Measurements from ENCODE around the gene NLRP9.

DNA sequence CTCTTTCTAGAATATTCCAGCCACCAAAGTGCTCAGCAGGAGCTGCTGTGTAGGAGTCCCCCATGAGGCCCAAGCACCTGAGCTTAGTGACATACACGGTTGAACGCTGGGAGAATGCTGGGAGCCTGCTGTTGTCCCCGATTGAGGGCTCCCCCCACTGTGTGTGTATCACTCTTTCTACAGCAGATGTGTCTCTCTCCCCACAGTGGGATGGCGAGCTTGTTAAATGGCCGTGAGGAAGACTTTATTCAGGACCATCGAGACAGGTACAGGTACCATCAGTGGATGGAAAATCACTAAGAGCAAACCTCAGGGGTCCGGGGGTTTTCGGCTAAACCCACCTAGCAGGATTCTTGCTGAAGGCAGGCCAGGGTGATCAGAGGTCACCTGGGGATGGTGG is 40.5 kb downstream of the NLRP9 start:
- TF ChIP-seq, protein P1, sequence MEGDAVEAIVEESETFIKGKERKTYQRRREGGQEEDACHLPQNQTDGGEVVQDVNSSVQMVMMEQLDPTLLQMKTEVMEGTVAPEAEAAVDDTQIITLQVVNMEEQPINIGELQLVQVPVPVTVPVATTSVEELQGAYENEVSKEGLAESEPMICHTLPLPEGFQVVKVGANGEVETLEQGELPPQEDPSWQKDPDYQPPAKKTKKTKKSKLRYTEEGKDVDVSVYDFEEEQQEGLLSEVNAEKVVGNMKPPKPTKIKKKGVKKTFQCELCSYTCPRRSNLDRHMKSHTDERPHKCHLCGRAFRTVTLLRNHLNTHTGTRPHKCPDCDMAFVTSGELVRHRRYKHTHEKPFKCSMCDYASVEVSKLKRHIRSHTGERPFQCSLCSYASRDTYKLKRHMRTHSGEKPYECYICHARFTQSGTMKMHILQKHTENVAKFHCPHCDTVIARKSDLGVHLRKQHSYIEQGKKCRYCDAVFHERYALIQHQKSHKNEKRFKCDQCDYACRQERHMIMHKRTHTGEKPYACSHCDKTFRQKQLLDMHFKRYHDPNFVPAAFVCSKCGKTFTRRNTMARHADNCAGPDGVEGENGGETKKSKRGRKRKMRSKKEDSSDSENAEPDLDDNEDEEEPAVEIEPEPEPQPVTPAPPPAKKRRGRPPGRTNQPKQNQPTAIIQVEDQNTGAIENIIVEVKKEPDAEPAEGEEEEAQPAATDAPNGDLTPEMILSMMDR (IDR thresholded peaks at IDR 0.05) = no peak
- TF ChIP-seq CBX8 (IDR thresholded peaks at IDR 0.05) = no peak
- no peak for TF ChIP-seq RAD21 (conservative IDR thresholded peaks at IDR 0.05 in 1 of 2, IDR thresholded peaks at IDR 0.05 in 1 of 2)
- no peak for TF ChIP-seq ESRRA (IDR thresholded peaks at IDR 0.05; ENCODE audit: borderline replicate concordance, low read length)
- no peak for TF ChIP-seq POLR2A (IDR thresholded peaks at IDR 0.05; ENCODE audit: low read length)
- TF ChIP-seq NFE2L2 (conservative IDR thresholded peaks at IDR 0.05; ENCODE audit: low read length) = no peak
- TF ChIP-seq NR3C1 (IDR thresholded peaks at IDR 0.05) = no peak
- no peak for TF ChIP-seq MAFK (IDR thresholded peaks at IDR 0.05; ENCODE audit: partially characterized antibody)
- no peak for TF ChIP-seq TP53 (CRISPR knock-in tag; IDR thresholded peaks at IDR 0.05)

Data from A549 (cell line).